SKM-1 treated with dmso at 0.1 percent for 144 hours (cell line): ENCODE data around the gene SYCP3.

ENCODE experiments used
- DNase-seq: peaks from one replicate; lab custom pipeline; 2025; ENCODE audit not compliant: unreplicated experiment; lab: John Stamatoyannopoulos, UW

Gene SYCP3

DNA sequence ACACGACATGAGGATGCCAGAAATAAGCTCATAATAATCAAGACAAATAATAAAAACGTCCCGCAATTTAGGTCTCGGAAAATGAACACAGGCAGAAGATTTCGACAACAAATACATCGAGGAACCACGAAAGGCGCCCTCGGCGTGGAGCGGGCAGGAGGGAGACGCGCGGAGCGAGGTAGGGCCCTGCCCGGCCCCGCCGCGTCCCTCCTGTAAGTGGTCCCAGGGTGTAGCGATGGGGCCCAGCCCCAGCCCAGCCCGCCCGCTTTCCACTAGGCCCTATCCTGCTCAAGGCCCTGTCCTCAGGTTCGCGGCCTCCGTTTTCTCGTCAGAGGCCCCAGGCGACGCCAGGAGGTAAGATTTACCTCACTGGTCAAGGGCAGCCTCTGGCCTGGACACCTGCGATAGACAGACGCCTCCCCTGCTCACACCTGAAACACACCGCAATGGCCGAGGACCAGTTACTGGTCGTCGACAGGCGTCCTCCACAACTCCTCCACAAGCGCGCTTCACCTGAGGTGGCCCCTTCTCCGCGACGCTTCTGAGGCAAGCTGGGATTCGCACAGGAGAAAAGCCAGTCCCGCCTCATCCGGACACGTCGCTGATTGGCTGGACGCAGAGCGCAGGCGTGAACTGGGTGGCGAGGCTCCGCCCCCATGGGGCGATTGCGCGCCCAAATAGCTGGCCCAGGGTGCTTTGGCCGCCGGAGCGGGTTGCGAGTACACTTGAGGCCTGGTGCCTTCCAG is at the start of gene SYCP3:
TSS of gene SYCP3 (minus strand) at position 543 of the 746 bp plus-strand sequence. CDS start 1,527 bp downstream, outside the sequence.
- DNase-seq: no peak

- no peak for DNase-seq
These were observed 46.4 kb upstream of the SYCP3 start for GRCh38 chr12:101785671-101786070.

DNA sequence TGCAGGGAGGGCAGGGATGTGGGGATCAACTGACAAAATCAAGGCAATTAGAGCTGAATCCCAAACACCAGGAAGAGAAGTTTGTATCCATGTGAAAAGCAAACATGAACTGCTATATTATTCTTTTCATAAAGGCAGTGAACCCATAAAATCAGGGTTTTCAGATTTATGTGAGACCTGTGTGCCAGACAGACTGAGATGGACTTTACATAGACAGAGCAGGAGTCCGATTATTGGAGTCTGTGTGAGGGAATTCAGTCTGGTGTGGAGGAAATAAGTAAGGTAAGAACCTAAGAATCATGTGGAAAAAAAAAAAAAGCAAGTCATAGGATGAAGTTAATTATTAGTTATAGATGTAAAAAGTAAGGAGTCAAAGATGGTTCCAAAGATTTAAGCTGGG is 45.1 kb upstream of the SYCP3 start:
- DNase-seq: no peak

DNA sequence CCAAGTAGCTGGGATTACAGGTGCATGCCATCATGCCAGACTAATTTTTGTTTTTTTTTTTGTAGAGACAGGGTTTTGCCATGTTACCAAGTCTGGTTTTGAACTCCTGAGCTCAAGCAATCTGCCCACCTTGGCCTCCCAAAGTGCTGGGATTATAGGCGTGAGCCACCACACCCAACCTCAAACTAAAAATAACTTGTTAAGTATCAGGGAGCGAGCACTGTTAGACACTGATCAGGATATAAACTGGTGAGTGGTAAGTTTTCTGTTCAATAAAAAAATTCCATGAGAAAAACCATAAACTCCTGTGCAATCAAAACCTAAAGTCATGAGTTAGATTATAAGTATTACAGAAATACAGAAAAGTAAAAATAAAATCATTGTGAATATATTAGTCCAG is 44.6 kb upstream of the SYCP3 start:
- DNase-seq: no peak

DNA sequence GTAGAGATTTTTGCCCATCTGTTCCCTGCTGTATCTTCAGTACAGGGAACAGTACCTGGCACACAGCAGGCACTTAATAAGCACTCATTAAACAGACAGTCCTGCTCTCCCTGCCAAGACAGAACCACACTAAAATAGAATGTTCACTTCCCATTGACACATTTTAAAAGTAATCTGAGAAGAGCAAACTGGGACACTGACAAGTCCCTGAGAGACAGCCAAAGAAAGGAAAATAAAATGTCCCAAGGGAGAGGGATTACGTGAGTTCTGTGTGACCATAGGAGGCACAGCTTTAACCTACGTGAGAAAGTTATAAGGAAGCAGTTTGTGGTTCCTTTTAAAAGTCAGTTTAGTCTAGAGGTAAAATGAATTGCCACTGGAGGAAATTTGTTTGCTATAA is 43.9 kb upstream of the SYCP3 start:
- DNase-seq: no peak

DNA sequence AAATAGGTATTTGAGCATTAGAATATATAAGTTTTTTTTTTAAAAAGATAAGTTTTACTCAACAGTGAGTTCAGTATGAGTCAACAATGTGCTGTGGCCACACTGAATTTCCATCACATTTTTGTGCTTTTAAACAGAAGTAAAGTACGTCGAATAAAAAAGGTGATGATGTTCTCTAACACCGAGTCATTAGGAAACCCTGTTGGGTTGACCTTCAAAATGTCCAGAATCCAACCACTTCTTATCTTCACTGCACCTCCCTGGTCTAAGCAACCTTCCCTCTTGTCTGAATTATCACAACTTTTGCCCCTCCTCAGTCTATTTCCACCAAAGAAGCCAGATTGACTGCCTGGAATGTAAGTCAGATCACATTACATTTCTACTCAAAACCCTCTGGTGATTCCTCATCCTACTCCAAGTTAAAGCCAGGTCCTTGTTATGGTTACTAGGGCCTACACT is 43.0 kb upstream of the SYCP3 start:
- no peak for DNase-seq

DNA sequence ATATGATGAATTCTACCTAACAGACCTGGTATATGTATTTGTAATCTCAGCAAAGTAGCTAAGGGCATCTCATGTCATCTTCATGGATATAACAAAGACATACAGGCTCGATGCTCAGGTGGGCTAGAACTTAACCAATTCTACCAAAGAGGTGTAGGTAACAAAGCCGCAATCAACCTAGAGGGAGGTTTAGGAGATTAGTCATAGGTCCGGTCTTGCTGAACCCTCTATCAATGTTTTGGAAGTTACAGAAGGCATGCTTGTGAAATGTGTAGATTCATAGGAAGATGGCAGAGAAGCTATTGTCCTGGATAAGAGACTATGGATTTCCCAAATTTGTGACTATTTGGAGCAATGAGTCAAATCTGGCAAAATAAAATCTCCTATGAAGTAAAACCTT is 42.6 kb upstream of the SYCP3 start:
- DNase-seq: no peak

- peak; percentile 24 for DNase-seq
These were observed 41.3 kb upstream of the SYCP3 start for GRCh38 chr12:101780599-101780998.

- no peak for DNase-seq
These were observed 40.4 kb upstream of the SYCP3 start for GRCh38 chr12:101779626-101780025.

- no peak for DNase-seq
These were observed 39.9 kb upstream of the SYCP3 start for GRCh38 chr12:101779200-101779599.

GRCh38 chr12:101777978-101778377 is 38.7 kb upstream of the SYCP3 start:
- DNase-seq: no peak

DNA sequence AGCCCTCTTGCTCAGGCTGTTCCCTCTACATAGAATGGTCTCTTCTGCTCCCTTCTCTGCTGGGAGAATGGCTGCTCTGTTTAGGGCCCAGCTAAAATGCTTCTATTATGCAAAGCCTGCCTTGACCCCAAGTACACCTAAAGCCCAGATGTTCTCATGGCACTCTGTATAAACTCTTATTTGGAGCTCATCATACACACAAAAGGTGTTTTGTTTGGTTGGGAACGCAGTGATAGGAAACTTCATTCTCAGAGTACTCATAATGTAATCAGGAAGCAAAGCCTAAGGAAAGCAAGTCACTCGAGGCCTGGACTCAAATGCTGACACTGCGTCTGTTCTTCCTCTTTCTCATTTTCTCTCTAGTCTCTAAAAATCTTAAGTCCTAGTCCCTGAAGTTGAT is 38.2 kb upstream of the SYCP3 start:
- DNase-seq: peak; percentile 28

DNA sequence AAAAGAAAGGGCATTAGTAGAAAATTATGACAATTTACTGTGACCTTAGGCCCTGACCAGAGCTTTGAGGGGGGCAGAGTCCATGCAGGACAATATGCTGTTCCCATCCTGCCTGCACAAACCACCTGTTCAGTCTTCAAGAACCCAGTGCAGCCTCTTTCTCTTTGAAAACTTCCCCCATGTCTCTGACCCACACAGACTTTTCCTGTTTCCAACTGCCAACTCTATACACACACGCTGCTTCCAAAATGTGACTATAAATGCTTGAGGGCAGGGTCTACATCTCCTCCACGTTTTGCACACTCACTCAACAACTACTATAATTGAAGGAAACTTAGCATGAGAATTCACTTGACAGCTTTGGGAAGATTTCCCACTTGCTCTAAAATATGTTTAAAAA is 36.6 kb upstream of the SYCP3 start:
- no peak for DNase-seq

DNA sequence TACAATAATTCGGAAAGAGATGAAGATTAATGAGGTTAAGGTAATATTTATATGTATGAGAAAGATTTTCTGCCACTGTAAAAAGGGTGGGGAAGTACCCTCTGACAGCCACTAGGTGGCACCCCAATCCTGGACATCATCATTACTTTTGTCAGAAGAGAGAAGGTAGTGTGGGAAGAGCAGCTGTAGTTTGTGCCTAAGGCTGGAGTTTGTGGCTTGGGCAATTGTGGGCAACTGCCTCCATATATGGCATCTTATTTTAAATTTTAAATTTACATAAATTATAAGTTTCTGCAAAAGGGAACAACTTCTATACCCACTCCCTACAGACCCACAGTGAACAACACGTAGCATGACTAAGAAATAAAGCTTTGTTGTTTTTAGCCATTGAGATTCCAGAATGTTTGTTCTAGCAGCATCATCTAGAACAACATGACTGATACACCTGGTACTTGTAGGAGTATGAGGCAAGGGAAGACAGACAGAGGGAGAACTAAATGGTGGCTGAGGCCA is 34.4 kb upstream of the SYCP3 start:
- DNase-seq: peak; percentile 39

DNA sequence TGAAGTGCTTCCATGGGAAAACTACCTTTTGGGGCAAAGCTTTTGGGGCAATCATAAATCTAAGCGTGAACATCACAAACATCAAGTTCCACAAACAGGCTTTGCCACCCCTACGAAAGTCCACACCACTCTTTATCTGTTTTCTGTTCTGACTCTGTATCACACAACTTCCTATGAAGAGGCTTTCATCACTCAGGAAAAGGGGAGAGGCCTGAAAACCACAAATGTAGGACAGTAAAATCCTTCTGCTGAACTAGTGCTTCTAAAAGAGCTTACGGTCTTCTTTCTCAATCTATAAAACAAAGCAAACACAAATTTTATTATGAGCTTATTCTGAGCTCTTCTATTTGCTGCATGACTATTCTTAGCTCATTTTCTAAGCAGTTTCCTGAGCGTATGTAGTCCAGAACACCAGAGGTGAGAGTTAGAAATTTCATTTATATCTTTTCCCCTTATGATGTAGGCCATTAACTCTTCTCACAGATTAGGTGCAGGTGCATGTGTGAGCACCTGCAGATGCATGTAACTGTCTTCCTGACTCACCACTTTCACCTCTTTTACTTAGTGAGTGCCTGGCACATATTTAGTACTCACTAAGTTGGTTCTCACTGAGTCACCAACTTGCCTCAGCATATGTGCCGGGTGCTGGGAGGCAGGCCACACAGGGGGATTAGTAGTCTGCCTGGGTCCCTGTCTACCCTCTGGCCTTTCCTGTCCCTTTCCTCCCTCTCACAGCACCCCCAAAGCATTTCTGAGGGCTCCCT is 32.9 kb upstream of the SYCP3 start:
- DNase-seq: peak; percentile 20

GRCh38 chr12:101769865-101770264 is 30.6 kb upstream of the SYCP3 start:
- DNase-seq: no peak

DNA sequence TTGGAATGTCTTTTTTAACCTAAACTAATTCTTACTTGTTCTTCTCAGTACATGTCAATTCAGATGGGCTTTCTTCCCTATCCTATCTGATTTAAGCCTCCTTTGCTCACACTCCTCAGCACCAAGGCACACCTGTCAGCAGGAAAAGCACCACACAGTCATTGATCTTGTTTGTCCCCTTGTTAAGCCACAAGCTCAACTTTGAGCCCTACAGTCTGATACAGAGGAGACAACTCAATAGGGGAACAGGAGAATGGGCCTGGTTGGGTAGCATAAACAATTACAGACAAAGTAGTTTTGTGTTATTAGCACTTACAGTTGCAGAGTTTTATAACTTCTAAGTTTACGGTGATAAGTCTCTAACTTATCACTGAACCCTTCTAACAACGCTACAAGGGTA is 29.5 kb upstream of the SYCP3 start:
- DNase-seq: no peak

- DNase-seq: no peak
These were observed 28.3 kb upstream of the SYCP3 start for GRCh38 chr12:101767537-101767936.

DNA sequence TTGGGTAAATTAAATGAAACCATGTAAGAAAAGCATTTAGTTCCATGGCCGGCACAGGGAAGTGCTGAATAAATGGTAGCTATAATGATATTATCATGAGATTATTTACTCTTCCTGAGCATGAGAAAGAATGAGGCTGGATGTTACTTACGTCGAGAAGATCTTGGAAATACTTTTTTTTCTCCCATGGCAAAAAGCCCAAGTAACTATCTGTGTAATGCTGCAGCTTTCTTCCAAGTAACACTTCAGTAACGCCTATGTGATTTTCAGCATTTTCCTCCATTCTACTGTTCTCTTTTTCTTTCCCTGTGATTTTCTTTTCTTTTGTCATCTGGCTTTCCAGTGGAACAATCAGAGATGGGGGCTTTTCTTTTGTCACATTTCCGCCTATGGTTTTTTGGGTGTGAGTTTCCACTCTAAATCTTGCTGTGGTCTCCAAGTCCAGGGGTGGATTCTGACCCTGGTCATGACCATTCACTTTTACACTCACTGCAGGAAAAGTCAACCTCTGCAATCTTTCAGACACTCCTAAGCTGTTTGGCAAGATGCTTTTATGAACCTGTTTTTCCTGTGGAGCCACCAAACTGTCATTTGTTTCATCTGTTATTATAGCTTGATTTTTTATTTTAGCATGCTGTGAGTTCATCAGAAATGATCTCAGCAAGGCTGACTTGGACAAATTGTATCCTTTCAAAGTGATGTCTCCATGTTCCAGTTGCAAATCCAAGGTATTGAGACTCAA is 25.0 kb upstream of the SYCP3 start:
- DNase-seq: no peak

DNA sequence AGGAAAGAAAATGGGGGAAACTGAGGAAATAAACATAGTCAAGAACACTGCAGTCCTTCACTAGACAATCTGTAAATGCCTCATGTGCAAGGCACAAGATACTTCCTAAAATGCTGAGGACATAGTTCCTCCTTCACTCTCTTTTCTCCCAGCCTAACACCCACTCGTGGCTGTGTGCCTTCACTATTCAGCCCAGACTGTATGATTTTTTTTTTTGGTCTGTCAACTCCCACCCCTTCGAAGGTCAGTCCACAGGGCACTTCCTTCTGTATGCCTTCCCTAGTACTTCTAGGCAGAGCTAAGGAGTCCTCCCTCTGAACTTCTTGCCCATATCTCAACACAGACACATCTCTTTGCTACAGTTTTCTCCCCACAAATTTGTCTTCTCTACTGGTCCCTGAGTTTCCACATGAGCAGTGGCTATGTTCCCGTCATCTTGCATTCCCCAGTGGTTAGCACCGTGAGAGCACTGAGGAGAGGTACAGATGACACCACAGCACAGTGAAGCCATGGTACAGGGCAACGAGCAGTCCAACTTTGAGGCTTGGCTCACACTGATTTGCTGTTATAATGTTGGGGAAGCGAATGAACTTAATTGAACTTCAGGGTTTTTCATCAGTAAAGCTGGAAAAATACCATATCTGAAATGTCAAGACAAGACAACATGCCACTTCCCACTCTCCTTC is 24.1 kb upstream of the SYCP3 start:
- DNase-seq: peak; percentile 9

DNA sequence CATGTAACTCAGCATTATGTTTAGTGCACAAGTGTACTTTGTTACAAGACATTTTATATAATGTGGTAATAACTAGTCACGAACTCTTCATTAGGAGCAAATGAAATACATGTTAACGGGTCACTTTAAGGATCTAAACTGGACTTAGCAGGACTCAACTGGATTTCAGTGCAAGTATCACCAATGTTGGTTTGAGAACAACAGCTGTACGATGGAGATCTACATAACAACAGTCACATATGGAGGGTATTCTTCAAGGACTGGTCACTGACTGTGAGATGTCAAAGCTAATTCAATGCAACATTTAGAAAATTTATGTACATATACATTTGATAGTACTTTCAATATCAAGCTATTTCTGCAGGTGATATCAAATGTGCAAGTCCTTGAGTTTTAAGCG is 22.5 kb upstream of the SYCP3 start:
- DNase-seq: no peak
